ENCODE results near the gene FGF12.

DNA sequence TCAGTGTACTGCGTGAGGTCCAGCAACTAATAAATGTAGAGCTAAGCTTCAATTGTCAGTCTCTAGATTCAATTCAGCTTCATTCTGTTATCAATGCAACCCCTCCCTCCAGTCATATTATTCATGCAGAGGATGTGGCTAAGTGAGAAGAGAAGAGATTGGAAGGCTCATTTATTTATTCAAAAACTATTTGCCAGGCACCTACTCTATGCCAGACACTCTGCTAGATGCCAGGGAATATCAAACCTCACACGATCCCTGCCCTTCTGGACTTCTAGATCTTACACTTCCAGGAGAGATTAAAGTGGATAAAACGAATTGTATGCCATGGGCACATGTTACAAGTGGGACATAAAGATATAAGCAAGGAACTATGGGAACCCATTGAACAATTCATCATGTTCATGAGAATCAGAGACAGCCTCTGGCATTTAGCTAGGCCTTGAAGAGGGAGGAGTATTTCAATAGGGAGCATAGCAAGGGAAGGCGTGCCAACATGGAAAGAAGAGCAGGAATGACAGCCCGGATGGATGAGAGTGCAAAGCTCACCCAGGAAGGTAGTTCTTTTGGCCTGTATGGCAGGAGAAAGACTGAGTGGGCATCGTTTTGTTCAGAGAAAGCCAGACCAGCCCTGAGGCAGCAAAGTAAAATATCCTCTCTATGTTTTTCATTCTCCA, 75.4 kb downstream of the FGF12 start:
- TF ChIP-seq, protein P1, sequence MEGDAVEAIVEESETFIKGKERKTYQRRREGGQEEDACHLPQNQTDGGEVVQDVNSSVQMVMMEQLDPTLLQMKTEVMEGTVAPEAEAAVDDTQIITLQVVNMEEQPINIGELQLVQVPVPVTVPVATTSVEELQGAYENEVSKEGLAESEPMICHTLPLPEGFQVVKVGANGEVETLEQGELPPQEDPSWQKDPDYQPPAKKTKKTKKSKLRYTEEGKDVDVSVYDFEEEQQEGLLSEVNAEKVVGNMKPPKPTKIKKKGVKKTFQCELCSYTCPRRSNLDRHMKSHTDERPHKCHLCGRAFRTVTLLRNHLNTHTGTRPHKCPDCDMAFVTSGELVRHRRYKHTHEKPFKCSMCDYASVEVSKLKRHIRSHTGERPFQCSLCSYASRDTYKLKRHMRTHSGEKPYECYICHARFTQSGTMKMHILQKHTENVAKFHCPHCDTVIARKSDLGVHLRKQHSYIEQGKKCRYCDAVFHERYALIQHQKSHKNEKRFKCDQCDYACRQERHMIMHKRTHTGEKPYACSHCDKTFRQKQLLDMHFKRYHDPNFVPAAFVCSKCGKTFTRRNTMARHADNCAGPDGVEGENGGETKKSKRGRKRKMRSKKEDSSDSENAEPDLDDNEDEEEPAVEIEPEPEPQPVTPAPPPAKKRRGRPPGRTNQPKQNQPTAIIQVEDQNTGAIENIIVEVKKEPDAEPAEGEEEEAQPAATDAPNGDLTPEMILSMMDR (IDR thresholded peaks at IDR 0.05) = no peak
- TF ChIP-seq ZFX (IDR thresholded peaks at IDR 0.05; ENCODE audit: borderline replicate concordance) = no peak
